HG02840 (cell line): ENCODE data around the gene HDAC5.
A peak's percentile ranks its signal among the peaks of the same experiment; 100 is the strongest.
"Not testable (repeated sequence)": the region's sequence is repeated elsewhere in the genome, so short reads cannot be mapped to it uniquely, and the experiment has no call there.

Experiments used
- ATAC-seq: cut with Tn5 transposase; IDR thresholded peaks from one replicate; pipeline ENCODE4 v1.9.1; 2021; ENCODE audit warnings: mild to moderate bottlenecking, moderate library complexity, moderate number of reproducible peaks; ENCODE audit not compliant: unreplicated experiment, low FRiP score

HDAC5 gene

GRCh38 chr17:44133918-44134476 lies 10.6 kb upstream of the HDAC5 start:
- no peak for ATAC-seq

GRCh38 chr17:44132275-44132821 lies 8.9 kb upstream of the HDAC5 start:
- ATAC-seq: no peak

DNA sequence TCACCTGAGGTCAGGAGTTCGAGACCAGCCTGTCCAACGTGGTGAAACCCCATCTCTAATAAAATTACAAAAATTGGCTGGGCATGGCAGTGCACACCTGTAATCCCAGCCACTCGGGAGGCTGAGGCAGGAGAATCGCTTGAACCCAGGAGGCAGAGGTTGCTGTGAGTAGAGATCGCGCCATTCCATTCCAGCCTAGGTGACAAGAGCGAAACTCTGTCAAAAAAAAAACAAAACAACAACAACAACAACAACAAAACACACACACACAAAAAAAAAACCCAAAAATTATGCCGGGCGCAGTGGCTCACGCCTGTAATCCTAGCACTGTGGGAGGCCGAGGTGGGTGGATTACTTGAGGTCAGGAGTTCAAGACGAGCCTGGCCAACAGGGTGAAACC lies 7.9 kb upstream of the HDAC5 start:
- ATAC-seq: not testable (repeated sequence)

DNA sequence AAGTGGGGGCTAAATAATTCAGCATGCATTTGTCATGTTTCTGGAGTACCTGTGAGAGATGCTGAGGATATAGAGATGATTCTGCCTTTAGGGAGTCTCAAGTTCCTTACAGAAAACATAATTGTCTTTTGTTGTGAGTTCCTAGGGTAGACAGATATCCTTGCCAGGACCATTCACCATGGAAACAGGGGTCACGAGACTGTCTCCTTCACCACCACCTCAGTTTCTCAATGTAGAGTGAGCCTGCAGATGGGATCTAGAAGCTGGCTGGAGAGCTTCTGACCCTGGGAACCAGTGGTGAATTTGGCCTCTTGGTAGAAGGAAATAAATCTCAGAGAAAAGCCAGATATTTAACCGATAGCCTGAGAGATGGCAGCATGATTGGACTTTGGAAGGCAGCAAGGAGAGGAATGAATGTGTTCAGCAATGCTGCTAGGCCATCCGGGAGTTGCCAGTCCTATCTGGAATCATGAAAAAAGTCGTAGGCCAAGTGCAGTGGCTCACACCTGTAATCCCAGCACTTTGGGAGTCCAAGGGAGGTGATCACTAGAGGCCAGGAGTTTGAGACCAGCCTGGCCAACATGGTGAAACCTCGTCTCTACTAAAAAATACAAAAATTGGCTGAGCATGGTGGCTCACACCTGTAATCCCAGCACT lies 7.4 kb upstream of the HDAC5 start:
- ATAC-seq: no peak

GRCh38 chr17:44128383-44128782 lies 4.9 kb upstream of the HDAC5 start:
- ATAC-seq: no peak

DNA sequence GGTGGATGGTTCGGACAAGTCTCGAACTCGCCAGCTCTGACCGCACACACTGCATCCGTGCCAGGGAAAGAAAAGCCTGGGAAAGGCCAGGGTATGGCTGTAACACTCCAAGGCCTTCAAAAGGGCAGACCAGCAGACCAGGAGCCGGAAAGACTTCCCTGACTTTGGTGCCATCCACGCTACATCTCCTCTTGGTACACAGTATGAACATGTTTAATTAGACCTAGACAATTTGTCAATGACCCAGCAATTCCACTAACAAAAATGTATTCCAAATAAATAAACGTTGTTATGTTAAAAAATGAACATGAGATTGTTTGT lies 637 bp upstream of the HDAC5 start:
- no peak for ATAC-seq

DNA sequence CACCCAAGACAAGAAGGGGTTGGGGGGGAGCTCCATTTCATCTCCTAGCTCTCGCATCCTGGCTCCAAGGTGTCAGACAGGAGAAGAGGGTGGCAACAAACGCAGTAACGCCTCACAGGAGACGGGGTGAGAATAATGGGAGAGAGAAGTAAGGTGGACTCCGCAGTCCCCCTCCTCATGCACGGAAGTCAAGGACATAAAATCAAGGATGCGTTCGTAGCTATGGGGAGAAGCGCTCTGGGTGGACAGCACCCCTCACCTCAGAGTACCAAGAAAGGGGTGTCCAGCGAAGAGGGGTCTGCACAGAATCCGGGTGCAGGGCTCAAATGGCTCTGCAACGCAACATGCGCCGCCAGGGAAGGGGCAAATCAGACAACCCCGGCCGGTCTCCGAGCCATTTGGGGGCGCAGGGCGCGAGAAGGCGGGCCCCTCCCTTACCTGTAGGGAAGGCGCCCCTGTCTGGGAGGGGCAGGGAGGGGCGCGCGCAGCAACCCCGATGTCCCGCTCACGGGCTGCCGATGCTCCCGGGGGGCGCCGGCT lies 555 bp downstream of the HDAC5 start:
- ATAC-seq: peak; percentile 25

GRCh38 chr17:44121997-44122815 lies 1.2 kb downstream of the HDAC5 start:
- ATAC-seq: no peak

GRCh38 chr17:44120851-44121605 lies 2.4 kb downstream of the HDAC5 start:
- ATAC-seq: no peak

DNA sequence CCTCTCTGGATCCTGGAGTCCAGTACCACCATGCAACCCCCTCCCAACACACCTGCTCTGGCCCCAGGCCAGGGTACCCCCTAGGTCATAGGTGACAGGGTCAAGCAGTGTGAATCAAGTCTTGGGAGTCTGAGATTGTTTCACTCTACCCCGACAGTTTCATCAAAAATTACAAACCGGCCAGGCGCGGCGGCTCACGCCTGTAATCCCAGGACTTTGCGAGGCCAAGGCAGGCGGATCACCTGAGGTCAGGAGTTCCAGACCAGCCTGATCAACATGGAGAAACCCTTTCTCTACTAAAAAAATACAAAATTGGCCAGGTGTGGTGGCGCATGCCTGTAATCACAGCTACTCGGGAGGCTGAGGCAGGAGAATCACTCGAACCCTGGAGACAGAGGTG lies 3.2 kb downstream of the HDAC5 start:
- ATAC-seq: not testable (repeated sequence)

GRCh38 chr17:44119798-44120197 lies 3.6 kb downstream of the HDAC5 start:
- no peak for ATAC-seq

DNA sequence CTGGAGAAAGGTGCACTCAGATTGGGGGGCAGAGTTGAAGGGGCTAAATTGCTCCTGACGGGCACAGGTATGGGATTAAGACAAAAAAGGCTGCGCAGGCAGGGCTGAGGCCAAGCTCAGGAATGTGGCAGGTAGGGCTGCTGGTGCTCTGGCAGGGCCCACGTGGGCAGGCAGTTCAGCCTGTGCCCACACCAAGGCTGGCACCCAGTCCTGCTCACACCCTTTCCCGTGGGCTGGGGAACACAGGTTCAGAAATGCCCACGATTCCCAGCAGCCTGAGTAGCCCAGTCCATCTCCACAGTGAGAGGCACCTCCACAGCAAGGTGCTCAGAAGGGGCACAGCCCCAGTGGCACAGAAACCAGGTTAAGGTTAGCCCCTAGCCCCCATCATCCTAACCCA lies 4.4 kb downstream of the HDAC5 start:
- no peak for ATAC-seq

DNA sequence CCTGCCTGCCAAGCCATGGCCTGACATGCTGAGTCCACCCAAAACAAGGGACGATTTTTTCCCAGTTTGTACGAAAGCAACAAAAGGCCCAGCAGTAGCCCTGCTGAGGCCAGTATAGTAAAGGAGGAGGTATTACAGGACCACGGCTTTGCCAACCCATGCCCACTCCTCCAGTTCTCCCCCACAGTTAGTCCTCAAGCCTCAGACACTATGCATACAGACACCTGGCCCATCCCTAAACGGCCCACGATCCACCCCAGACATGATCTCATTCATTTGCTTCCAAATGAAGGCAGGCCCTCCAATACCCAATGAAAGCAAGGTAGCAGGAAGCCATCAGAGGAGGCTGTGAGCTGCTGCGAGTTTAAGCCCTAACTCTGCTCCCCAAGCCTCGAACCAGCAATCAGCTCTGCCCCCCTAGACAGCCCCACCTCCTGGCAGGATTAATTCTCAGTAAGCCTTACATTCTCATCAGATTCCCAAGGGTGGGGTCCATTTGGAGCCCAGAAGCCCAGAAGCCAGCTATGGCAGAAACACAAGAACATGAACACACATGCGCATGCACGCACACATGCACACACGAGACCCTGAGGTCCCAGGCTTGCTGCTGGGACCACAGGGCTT lies 4.9 kb downstream of the HDAC5 start:
- no peak for ATAC-seq

- ATAC-seq: no peak
Observed at GRCh38 chr17:44117351-44117750, 6.1 kb downstream of the HDAC5 start.

DNA sequence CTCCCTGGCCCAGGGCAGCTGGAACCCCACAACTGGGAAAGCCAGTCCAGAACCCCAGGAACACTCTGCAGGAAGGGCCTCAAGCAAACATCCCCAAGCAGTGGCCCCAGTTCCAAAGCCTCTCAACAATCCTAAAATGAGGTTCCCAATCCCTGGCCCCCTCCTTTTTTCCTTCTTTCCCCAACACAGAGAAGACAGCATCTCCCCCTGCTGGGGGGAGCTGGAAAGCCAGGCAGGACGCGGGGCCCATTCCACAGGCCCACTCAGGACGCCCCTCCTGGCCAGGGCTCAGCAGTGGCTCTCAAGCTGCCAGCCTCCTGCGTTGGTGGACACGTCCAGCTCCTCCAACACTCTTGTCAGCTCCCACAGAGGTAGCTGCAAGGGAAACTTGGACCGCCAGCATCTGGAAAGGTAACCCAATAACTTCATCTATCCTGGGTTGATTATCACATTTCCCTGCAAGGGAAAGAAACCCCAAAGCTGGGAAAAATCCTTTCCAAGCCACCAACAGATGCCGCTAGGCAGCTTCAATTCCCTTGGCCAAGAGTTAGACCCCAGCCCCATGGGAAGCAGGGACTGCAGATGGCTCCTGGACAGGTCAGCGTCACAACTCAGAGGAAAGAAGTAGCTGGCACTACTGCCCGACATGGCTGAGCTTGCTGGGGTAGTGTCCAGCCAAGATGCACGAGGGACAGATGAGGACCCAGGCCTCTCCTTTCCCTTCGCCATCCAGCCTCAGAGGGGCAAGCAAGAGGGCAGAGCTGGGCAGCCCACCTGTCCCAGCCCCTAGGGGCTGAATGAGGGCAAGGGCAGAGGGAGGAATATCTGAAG lies 7.6 kb downstream of the HDAC5 start:
- no peak for ATAC-seq

DNA sequence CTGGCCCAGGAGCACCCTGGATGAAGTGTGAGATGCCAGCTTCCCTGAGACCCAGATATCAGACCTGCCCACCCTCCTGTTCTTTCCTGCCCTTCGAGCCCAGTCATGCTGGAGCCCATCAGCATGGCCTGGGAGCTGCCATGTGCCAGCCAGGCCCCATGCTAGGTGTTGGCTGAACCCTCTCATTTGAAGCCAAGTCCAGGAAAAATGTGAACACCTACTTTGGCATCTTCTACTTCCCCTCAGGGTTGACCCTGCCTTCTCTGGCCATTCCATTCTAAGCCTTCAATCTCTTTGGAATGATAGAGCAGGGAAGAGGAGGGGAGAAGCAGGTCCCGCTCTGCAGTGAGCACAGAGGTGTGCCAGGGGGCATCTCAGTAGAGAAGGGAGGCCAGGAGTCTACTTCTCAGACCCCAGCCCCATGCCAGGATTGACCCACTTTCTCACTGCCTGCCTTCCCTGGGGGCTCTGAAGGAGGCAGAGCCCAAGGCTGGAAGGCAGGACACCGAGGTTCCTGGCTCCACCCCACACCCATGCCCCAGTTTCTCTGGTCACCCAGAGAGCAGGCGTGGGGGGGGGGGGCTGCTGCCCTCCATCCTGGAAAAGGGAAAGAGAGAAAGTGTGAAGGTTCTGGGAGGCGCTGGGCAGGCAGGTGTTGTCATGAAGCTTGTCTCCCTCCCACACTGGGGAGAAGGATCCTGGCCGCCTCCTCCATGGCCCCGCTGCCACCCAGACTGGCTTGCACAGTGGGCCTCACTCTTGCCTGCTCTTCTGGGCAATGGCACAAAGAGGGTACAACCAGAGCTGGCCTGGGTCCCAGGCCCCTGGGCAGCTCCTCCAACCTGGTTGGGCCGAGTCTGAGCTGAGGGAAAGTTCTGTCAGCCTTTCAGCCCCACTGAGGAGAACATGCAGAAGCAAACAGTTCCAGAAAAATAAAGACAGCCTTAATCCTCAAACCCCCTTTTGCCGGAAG lies 9.3 kb downstream of the HDAC5 start:
- no peak for ATAC-seq

GRCh38 chr17:44113382-44113781 lies 10.1 kb downstream of the HDAC5 start:
- ATAC-seq: no peak
